ENCODE measurements around the gene AP1G2.
"Not testable (repeated sequence)": the region's sequence is repeated elsewhere in the genome, so short reads cannot be mapped to it uniquely, and the experiment has no call there.

The AP1G2 gene

DNA sequence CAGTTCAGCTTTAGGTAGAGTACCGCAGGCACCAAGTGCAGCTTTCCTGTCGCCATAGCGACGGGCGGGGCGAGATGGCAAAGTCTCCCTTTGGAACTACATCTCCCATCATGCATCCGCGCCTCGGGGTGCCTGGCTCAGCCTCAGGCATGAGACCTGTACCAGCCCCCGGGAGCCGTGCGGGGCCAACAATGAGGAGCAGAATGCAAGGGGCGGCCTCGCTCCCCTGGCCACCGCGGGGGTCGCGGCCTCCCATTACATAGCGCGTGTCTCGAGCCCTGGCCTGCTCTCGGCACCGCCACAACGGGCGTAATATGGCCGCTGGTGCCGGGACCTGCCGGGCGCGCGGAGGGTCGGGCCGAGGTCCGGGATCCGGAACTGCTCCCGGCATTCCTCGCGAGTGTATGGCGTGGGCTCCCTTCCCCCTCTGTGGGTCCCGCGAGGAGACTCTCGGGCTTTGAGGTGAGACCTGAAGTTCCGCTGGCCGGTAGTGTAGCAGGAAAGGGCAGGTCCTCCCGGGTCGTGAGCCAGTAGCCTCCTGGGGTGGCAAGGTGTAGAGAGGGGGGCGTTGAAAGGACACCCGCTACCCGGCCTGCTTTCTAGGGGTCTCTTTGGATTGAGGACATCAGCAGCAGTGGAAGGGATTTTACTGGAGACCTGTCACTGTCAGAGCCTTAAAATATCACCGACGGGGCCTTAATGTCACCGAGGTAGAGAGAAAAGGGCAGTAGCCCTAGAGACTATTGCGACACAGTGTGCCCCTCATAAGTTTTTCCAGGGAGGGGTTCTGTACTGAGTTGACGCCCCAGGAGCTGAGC, 11.5 kb downstream of the AP1G2 start, which contains the start of gene THTPA:
TSS of gene THTPA (plus strand) at position 390 of the 818 bp plus-strand sequence. CDS start 487 bp downstream, outside the sequence.
- peak; percentile 60 for DNase-seq

DNA sequence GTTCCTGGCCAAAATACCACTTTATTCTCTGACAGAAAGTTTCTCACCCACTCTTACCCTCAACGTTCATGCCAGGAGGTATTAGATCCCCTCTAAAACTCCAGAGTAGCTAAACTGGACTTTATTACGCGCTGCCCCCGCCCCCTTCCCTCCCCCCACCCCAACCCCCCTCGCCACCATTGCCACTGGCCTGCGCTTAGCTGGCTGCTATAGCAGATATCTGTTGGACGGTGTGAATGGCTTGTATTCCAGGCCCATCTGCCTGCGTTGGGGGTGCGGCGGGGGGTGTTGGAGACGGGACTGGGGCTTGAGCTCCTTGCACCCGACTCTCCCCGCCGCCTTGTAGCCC, 12.1 kb downstream of the AP1G2 start:
- no peak for DNase-seq

DNA sequence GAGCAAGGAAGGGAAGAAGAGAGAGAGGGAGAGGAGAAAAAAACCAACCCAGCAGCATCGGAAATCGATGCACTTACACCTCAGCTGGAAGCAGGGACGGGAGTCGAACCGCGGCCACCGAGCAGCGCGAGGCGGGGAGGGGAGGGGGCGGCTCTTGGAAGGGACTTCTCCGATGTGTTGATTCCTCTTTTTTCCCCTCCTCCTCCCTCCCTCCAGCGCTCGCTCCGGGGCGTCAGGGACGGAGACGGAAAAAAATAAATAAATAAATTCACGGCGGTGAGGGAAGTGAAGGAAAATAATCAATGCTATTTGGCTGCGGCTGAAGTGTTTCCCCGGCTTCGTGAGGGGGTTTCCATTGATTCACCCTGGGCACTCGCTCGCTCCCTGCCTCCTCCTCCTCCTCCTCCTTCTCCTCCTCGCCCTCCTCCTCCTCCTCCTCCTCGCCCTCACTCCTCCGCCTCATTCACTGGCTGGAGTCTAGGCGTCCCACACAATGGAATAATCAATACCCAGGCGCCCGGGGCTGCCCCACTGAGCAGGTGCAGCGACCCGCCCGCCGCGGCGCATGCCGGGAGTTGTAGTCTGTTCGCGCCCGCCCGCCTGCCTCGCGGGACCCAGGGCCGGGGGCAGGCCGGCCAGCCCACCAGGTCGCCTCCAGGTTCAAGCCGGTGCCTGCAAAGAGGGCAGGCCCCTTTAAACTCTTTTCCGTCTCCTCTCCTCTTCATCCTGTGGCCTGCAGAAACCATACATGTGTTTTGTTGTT, 16.1 kb downstream of the AP1G2 start, which contains the start of gene ZFHX2:
TSS of gene ZFHX2 (minus strand) at position 500 of the 763 bp plus-strand sequence. CDS start 16,440 bp downstream, outside the sequence.
- DNase-seq, result no peak

DNA sequence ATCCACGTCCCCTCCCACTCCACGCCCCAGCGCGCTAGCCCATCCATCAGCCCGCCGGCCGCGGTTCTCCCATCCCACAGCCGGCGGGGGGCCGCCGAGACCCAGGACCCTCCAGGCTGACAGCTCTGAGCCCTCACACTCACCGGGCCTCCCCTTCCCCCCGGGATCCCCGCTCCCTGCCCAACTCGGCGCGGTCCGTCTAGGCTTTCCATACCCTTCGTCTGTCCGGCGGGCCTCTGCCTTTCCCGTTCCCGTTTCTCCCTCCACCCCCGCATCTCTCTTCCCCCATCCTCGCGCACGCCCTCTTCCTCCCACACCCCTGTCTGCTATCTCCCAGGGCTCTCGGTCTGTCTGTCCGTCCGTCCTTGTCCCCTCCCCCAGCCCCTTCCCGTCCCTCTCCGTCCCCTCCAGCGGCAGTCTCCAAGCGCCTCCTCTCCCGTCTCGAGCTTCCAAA, 16.8 kb downstream of the AP1G2 start:
- no peak for DNase-seq

DNA sequence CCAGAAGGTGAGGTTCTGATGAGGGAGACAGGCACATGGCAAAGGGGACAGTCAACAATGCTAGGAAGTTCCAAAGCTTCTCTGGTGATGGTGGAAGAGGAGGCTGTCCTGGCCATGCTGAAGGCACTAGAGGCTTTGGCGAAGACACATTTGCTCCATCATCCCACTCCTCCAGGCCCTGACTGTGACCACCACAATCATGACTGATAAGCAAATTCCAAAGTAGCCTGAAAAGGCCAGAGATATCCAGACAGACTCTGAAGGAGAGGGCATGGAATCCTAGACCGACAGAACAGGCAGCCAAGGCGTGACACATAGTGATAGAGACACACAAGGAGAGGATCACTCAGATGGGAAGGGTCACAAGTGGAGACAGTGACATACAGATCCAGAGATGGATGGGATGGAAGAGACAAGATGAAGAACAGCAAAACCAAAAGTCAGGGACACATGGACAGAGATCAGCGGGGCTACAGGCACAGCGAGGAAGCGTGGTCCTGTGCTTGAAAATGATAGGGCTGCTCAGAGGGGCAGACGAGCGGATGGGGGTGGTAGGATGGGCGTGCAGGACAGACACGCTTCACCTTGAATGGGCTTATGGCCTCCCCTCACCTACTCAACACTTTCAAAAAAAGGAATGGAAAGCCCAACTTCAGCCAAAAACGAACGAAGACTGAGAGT, 17.3 kb downstream of the AP1G2 start:
- no peak for DNase-seq

DNA sequence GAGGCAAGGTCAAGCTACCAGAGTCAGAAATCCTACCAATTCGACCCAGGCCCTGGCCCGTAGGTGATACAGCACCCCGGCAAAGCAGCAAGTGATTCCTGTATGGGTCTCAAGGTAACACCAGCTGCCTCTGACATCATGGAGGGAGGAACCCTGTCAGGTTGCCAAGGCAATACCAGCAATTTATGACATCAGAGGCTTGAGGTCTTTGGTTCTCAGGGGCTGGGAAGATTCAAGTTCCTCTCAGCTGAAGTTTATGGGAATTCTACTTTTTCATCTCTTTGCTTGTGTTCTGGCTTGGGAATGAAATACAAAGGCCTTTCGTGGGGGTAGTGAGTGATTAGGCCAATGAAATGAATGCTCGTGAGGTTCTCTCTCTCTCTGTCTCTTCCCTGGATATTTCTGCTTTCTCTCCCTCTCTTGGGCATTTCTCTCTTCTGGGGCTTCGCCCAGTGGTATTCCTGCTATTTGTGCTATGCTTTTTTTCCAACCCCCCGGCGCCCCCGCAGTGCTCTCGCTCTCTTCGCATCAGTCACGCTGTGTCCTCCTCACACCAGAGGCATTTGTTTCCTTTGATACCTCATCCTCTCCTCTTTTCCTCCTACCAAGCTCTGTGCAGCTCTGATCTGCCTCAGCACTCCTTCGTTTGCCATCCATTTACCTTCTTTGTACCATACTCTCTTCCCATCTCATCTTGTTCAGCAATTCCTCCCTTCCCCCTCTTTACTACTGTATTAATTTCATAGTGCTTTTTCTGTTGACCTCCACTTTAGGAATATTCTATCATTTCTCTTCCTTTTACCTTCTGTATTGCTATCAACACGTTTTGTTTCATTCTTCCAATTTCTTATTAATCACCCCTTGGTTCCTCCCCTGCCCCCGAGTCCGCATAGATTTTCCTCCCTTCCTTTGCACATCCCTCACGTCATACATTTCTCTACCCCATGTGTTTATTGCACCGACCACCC, 19.0 kb downstream of the AP1G2 start:
- no peak for DNase-seq

DNA sequence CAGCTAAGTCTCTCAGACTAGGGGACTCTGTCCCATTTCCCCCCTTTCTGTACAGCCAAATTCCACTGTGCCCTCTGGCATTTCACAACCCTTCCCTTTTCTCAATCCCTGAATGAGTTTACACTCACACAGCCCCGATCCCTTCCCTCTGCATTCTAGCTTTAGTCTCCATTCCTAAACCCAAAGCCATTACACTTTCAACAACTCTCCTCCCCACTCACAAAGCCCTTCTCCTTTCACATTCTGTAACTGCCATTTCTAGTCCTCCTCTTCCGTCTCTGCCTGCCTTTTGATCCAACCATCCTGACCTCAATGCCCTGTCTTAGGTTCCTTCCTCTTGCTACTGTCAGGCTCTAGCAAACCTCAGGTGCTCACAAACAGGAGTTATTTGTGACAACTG, 19.7 kb downstream of the AP1G2 start:
- no peak for DNase-seq

DNA sequence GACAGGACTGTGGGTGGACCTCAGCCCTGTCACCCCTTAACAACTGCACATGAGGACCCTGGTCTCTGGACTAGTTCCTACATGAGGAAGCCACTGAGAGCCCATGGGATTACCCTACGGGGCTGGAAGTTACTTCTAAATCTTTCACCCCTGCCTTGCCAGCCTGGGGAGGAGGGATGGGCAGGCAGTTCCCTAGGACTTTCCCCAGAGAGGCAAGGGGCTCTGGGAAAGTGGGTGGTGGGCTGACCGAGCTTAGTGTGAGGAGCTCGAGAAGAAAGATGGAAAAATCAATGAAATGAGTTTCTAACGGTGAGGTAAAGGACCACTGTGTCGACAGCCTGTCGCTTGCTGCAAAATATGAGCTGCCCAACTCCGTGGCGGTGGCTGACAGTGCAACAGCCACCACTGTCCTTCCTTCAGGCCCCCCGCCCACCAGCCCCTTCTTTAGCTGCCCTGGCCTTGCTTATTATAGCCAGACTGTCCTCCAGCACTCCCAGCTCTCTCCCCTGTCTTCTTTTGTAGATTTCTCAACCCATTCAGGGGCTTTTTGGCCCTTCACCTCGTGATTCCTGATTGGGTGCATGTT, 21.0 kb downstream of the AP1G2 start:
- DNase-seq, result no peak

DNA sequence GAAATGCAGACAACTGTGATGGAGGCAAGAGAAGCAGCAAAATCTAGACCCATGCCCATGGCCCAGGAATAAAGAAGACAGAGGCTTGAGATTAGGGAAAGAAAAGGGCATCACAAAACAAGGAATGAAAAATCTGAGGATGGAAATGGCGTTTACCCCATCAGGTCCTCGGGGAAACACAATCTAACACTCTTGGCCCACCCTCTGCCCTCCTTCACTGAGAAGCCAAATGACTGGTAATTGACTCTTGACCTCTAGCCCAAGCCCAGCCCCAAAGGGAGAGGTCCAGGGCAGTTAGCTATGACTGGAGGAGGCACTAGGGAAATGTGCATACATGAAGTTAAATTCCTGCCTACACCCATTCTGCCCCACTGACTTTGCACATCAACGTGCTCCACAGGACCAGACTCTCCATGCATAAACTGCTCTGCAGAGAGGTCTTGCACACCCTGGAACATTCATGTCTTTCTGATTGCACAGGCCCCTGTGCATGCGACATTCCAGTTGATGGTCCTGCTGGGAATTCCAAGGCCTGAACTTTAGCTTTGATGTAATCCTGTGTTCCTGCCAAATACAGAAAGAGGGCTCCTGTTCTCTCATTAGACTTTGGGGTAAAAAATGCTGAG, 21.7 kb downstream of the AP1G2 start:
- no peak for DNase-seq

DNA sequence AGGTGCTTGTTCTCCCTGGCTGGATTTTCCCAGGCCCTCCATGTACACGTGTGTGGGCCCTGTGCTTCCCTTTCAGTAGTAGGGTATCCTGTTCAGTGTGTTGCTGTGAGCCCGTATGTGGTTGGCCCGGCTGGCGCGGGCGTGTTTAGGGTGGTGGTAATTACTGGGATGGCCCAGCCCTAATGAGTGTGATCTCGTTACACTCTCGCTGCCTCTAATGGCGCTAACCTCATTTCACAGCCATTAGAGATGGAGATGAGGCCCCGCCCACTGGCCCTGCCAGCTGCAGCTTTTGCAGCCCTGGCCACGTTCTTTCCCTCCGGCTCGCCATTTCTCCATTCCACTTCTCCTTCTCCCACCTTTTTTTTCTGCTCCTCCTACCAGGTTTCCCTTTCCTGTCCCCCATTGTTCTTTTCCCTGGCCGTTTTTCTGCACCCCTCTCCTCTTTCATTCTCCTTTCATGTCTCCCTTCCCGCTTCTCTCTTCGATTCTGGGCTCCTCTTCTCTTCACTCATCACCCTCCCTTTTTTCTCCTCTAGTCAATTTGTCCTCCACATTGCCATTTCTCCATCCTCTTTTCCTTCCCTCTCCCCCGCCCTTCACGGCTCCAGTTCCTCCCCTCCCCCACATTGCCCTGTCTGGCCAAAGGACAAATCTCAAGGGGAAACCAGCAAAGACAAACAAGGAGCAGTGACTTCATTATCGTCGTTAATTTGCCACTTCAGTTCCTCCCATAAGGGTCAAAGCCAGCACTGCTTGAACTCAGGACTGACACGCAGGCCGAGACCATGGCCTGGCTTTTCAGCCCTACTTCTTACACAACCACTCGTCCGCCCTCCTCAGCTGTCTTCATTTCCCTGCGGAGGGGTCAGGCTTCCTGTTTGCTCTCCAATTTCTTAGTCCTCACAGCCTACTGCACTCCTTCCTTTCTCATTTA, 22.8 kb downstream of the AP1G2 start:
- DNase-seq, result peak; percentile 34

DNA sequence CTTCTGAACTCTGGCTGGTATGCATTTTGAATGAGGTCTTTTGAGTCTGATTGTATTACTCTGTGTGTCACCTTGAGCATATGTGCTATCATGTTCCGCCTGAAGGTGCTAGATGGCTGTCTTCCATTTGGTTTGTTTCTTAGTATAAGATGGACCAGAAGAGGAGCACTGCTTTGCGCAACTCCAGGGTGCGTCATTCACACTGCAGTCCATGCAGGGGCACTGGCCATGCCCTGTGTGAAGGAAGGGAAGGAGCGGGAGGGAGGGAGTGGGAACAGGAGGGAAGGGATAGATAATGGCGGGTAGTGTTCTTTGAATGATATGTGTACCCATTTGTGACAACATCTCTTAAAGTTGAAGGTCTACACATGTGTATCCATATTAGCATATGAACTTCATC, 24.2 kb downstream of the AP1G2 start:
- no peak for DNase-seq

DNA sequence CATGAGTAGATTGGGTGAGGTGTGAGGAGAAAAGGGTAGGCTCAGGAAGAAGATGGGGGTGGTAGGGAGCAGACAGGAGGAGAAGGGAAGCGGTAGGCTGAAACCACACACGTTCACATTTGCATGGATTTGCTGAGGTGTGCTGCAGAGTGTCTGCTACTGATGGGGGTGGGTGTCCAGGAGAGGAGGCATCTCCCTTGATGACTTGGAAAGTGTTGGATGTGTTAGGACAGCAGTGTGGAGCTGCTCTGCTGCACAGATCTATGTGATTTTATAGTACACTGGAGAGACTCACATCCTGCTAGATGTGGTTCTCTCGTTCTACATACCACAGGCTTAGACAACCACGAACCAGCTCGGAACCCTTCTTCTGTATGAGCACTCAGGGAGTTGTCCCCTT, 25.3 kb downstream of the AP1G2 start:
- DNase-seq, result no peak

DNA sequence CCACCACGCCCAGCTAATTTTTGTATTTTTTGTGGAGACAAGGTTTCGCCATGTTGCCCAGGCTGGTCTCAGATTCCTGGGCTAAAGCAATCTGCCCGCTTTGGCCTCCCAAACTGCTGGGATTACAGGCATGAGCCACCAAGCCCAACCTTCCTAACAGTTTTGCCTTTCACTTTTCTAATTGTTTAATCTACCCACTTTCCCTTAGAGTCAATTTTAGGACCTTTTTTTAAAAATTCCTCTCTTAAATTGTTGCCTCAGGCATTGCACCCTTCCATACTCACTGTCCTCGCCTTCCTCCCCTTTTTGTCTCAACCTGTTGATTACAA, 27.5 kb downstream of the AP1G2 start:
- no peak for DNase-seq

DNA sequence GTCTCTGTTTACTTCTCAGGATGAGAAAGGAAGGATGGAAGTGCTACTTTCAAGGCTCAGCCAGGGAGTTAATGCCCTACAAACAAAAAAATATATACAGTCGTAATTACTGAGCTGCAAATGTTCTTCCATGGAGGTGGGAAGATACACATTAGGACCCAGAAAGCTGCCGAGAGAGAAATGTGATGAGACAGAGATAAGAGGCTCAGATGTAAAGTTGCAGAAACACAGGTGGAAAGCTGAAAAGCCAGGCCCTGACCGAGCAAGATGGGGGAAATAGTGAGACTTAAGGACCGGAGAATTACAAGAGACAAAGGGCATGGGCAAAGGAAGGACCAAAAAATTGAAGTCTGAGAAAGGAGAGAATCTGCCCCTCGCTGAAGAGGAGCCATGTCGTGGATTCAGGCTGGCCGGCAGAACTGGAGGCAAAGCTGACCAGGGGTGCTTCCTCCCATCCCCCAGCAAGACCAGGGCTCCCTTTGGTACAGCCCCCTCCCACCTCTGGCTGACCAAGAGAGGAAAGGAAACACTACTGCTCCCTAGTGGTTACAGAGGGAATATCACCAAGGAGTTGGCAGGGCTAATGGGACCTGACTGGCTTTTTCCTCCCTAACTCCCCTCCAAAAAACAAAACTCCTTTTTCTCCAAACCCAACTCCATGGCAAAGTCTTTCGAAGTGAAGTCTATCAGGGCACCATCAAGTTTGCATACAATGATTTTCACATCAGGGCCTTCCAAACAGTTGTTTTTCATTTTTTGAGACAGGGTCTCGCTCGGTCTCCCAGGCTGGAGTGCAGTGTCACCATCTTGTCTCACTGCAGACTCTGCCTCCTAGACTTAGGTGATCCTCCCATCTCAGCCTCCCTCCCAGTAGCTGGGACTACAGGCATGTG, 28.1 kb downstream of the AP1G2 start:
- no peak for DNase-seq

DNA sequence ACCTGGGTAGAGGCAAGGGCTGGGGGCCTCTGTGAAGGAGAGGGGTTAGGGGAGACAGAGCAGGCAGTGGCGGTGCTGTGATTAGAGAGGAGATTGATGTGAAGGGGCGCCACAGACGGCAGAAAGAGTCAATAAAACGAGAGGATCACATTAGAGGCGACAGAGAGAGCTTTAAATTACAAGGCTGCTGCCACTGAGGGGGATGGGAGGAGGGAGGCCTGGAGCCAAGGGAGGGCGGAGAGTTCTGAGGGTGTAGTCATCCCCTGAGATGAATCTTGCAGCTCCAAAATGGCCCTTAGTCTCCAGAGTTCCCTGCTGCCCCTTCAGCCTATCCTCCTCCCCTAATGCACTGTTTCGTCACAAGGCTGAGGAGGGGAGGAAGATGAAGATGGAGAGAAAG, 28.8 kb downstream of the AP1G2 start:
- no peak for DNase-seq

DNA sequence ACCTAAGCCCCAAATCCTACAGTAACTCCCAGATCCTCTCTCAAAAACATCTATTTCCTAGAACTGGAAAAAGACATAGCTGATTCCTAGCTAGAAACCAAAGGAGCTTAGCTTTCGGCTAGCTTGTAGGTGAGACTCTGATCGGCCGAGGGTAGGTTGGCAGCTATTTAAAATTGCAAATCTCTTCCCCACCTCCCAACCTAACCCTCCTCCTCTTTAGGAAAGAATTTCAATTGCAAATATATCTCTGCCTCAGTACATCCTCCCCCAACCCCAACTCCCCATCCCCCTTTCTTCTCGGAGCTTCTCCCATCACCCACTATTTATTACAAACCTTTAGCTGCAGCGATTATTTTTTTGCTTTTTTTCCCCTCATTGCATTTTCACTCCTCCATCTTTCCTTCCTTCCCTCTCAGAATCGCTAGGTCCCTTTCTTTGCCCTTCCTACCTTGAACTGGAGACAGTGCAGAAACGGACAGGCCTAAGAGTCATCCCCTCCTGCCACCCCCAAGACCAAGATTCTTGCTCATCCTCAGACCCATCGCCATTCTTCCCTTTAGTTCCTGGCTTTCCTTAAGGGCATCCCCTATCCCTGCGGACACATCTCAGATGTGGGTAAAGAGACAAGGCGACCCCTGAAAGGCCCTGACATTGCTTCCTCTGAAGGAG, 29.4 kb downstream of the AP1G2 start:
- no peak for DNase-seq

DNA sequence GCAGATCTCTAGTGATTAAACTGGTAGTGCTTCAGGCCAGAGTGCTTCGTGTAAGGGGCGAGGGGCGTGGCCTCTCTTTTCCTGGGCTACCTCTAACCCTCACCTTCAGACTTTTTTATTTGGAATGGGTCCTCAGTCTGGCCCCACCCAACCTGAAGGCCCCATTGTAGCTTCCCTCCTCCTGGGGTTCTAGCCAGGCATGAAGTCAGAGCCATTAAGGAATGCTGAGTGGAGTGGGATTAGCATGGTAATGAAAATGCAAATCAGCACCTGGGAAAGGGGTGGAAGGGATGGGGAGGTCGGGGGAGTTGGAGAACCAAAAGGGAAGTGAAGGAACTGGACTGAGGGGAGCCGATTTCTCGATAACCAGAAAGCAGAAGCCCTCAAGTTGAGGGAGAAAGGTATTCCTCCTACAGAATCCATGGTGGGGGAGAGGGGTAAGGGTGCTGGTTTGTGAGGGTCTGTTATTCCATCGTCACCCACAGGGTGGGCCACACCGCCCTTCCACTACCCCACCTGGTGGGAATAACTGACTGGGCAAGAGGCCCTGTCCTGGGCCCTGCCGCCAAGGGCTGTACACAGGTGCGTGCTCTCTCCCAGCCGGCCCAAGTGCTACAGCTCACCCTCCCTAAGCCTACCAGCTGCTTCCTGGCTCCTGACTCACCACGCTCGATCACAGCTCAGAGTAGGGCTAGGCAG, 30.1 kb downstream of the AP1G2 start:
- DNase-seq, result no peak

DNA sequence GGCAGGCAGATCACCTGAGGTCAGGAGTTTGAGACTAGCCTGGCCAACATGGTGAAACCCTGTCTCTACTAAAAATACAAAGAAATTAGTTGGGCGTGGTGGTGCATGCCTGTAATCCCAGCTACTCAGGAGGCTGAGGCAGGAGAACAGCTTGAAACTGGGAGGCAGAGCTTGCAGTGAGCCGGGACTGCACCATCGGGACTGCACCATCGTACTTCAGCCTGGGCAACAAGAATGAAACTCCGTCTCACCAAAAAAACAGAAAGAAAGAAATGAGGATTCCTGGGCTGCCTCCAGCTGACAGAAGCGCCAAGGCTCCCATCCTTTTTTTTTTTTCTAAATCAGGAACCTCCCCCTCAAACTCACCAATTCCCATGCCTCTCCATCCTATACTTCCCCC, 30.7 kb downstream of the AP1G2 start:
- not testable (repeated sequence) for DNase-seq
